Stimulated activated CD8-positive, alpha-beta memory T cell treated with anti-CD3 and anti-CD28 coated beads, Interleukin-15, amount 100 ng/mL, for 1 hour (primary cell): Measurements from ENCODE around the gene RSPO3.
"Not testable (repeated sequence)": the region's sequence is repeated elsewhere in the genome, so short reads cannot be mapped to it uniquely, and the experiment has no call there.

Source experiments
- DNase-seq: peaks from one replicate; pipeline ENCODE4 v3.0.0-alpha.2; 2020; ENCODE audit warnings: low read depth

RSPO3 gene

GRCh38 chr6:127206531-127207095, 88.1 kb downstream of the RSPO3 start:
- no peak for DNase-seq

GRCh38 chr6:127207591-127208120, 89.2 kb downstream of the RSPO3 start:
- DNase-seq = no peak

- no peak for DNase-seq
Observed at GRCh38 chr6:127210725-127211124, 92.3 kb downstream of the RSPO3 start.

GRCh38 chr6:127212376-127212775, 93.9 kb downstream of the RSPO3 start:
- DNase-seq = no peak

DNA sequence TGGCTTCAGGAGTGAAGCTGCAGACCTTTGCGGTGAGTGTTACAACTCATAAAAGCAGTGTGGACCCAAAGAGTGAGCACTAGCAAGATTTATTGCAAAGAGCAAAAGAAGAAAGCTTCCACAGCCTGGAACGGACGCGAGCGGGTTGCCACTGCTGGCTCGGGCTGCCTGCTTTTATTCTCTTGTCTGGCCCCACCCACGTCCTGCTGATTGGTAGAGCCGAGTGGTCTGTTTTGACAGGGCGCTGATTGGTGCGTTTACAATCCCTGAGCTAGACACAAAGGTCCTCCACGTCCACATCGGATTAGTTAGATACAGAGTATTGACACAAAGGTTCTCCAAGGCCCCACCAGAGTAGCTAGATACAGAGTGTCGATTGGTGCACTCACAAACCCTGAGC, 95.6 kb downstream of the RSPO3 start:
- DNase-seq = not testable (repeated sequence)

DNA sequence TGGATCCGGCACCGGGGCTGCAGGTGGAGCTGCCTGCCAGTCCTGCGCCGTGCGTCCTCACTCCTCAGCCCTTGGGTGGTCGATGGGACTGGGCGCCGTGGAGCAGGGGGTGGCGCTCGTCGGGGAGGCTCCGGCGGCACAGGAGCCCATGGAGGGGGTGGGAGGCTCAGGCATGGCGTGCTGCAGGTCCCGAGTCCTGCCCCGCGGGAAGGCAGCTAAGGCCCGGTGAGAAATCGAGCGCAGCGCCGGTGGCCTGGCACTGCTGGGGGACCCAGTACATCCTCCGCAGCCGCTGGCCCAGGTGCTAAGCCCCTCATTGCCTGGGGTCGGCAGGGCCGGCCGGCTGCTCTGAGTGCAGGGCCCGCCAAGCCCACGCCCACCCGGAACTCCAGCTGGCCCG, 96.1 kb downstream of the RSPO3 start:
- DNase-seq = not testable (repeated sequence)

GRCh38 chr6:127215931-127216330, 97.5 kb downstream of the RSPO3 start:
- no peak for DNase-seq

- no peak for DNase-seq
Observed at GRCh38 chr6:127216810-127217789, 98.6 kb downstream of the RSPO3 start.

- no peak for DNase-seq
Observed at GRCh38 chr6:127219869-127220268, 101.4 kb downstream of the RSPO3 start.

DNA sequence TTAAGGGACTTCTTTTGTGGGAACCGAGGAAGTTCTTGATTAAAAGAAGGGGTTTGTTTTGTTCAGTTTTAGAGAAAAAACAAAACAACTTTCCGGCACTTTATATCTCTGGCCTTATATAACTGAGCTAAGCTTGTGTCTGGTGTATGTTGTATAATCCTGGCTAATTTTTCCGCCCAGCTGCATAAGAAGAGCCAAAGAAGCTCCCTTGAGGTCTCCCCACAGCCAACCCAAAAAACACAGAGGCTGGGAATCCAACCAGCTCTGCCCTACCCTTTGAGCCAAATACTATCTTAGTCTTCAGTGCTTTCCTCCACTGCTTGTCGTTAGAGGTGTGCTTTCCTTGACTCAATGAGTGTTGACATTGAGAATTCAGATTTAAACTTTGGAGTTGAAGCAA, 102.7 kb downstream of the RSPO3 start:
- no peak for DNase-seq

- DNase-seq = no peak
Observed at GRCh38 chr6:127222418-127222817, 103.9 kb downstream of the RSPO3 start.

DNA sequence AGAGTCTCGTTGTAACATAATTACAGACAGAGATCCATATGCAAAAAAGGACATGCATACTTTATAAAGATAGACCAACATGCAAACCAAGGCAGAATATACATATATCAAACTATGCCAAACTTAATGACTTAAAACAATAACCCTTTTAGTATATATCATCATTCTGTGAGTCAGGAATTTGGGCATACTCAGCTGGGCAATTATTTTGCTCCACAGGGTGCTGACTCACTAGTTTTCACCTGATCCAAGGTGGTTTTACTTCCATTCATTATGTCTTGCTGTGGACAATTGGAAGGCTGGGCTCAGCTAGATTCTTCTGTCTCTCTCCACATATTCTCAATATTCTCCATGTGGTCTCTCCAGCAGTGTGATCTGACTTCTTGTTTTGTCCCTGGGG, 107.0 kb downstream of the RSPO3 start:
- no peak for DNase-seq

GRCh38 chr6:127233819-127234218, 115.3 kb downstream of the RSPO3 start:
- not testable (repeated sequence) for DNase-seq

- no peak for DNase-seq
Observed at GRCh38 chr6:127243501-127243900, 125.0 kb downstream of the RSPO3 start.
